Lower leg skin (tissue), 4 donors: ENCODE measurements around the gene LDLRAP1. TPM values are rescaled to one million over a fixed set of nuclear protein-coding genes. Genes with fewer than 3 reads are reported as not detected.

ENCODE experiments used
- DNase-seq, 2 donors: peaks; one replicate each; pipeline ENCODE4 v3.0.0-alpha.2; 2019; ENCODE audit warnings: low spot score in 2 of 2
- H3K4me3 ChIP-seq: fragments of 200-600 bp; sonication (generic); 2 replicates; pipeline ENCODE4 v1.5.1; 2017; ENCODE audit warnings: mild to moderate bottlenecking, low read depth; ENCODE audit not compliant: poor library complexity, severe bottlenecking
- CTCF ChIP-seq, 3 donors: fragments of 450-650 bp; IDR thresholded peaks; one replicate each; pipeline ENCODE4 v1.5.1; 2016; ENCODE audit warnings: antibody characterized with exemption in 3 of 3, mild to moderate bottlenecking in 3 of 3, moderate library complexity in 2 of 3
- POLR2A ChIP-seq, 2 donors: fragments of 450-650 bp; IDR thresholded peaks; one replicate each; pipeline ENCODE4 v1.6.1; 2016 to 2017; ENCODE audit warnings: antibody characterized with exemption in 2 of 2, mild to moderate bottlenecking in 1 of 2, moderate library complexity in 1 of 2
- WGBS, 2 donors: methylation state at CpG; one replicate each; pipeline ENCODE4 v1.1.5; 2018; 5-methylcytosine and 5-hydroxymethylcytosine counted together
- intact Hi-C: fragments of 100-400 bp; cut with DNase I; formaldehyde crosslinking; loops from one replicate; pipeline ENCODE4 v1.15.0; 2023; ENCODE audit warnings: low total_unique reads
- total RNA-seq, 4 donors: library from RNA; depleted of rRNA; stranded (reverse); fragments of >200 nt; gene quantifications; one replicate each; pipeline ENCODE4 v1.1.0, GENCODE V29; 2016

Gene LDLRAP1
- total RNA-seq, 4 donors from 2014 or later, result 26.9 to 36.7 (median 27.2) TPM

DNA sequence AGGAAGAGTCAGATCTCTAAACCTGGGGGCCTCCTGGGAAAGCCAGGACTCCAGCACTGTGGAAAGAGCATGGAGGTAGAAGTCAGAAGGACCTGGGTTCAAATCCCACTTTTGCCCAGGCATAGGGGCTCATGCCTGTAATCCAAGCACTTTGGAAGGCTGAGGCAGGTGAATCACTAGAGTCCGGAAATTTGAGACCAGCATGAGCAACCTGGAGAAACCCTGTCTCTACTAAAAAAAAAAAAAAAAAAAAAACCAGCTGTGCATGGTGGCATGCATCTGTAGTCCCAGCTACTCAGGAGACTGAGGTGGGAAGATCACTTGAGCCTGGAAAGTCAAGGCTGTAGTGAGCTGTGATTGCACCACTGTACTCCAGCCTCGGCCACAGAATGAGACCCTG is 31.8 kb downstream of the LDLRAP1 start:
- intact Hi-C loops, result no loop called here
- DNase-seq, result no peak
- WGBS, 2 donors, result 88 to 100% methylated on average over 2 of the region's 2 CpGs
- TF ChIP-seq CTCF (IDR thresholded peaks at IDR 0.05) (no peak), POLR2A (IDR thresholded peaks at IDR 0.05) (no peak)
- H3K4me3 ChIP-seq, result no peak overlapping the region

DNA sequence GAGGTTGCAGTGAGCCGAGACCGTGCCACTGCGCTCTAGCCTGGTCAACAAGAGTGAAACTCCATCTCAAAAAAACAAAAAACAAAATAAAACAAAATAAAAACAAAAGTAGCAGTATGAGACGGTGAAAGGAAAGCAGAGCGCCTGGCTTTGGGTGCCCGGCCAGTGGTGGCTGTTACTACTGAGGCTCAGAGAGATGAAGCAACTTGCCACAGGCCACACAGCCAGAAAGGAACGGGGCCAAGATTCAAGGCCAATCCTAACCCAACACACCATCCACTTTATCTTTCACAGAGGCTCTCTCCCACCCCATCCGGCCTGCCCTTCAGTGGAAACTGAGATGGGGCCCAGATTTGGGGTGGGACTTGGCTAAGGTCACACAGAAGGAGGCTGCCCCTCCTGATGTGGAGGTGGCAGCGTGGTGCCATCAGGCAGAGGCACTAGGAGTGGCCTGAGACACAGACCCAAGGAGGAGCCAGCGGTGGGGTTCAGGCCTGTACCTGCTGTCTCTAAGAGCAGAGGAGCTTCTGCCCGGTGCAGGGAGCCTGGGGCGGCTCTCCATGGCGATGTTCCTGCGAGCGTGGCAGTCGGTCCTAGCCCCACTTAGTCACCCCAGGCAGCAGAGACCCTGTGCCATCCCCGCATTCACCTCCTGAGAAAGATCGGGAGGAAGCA is 33.2 kb downstream of the LDLRAP1 start:
- 88% methylated on average over 15 to 18 of the region's 18 CpGs for WGBS, 2 donors
- H3K4me3 ChIP-seq, result no peak overlapping the region
- no peak for TF ChIP-seq POLR2A (IDR thresholded peaks at IDR 0.05)
- no peak for TF ChIP-seq CTCF (IDR thresholded peaks at IDR 0.05)
- intact Hi-C loops, result no loop called here
- no peak for DNase-seq

- no peak for TF ChIP-seq CTCF (IDR thresholded peaks at IDR 0.05)
- no peak for TF ChIP-seq POLR2A (IDR thresholded peaks at IDR 0.05)
- no peak for DNase-seq
- intact Hi-C loops, result no loop called here
- H3K4me3 ChIP-seq, result no peak overlapping the region
- 70% methylated on average over 21 of the region's 21 CpGs for WGBS, 2 donors
Observed at GRCh38 chr1:25577134-25577920, 33.9 kb downstream of the LDLRAP1 start.

- intact Hi-C loops, result no loop called here
- WGBS, 2 donors, result 85 to 88% methylated on average over 19 of the region's 19 CpGs
- TF ChIP-seq POLR2A (IDR thresholded peaks at IDR 0.05), result no peak
- no peak for TF ChIP-seq CTCF (IDR thresholded peaks at IDR 0.05)
- DNase-seq, result no peak
- H3K4me3 ChIP-seq, result no peak overlapping the region
Observed at GRCh38 chr1:25579292-25580252, 36.2 kb downstream of the LDLRAP1 start.

GRCh38 chr1:25580927-25581326 is 37.5 kb downstream of the LDLRAP1 start:
- no peak for DNase-seq
- TF ChIP-seq POLR2A (IDR thresholded peaks at IDR 0.05) (no peak), CTCF (IDR thresholded peaks at IDR 0.05) (no peak)
- H3K4me3 ChIP-seq, result no peak overlapping the region
- intact Hi-C loops, result no loop called here
- 77 to 100% methylated on average over 4 to 6 of the region's 6 CpGs for WGBS, 2 donors
